ENCODE results near the gene CD164.

Gene CD164

GRCh38 chr6:109347779-109348178 lies 34.5 kb downstream of the CD164 start:
- peaks cover 5% of the 10 kb centered on the region for H3K4me1 ChIP-seq (ENCODE audit: insufficient read depth, poor library complexity, severe bottlenecking)
- DNase-seq (ENCODE audit: low spot score) (no peak), ATAC-seq (ENCODE audit: low read depth) (no peak)
- no peak overlapping the region for H3K4me3 ChIP-seq (ENCODE audit: severe bottlenecking)
- H3K36me3 ChIP-seq (ENCODE audit: low read depth): no peaks in the 10 kb centered on the region
- H3K9me3 ChIP-seq (ENCODE audit: severe bottlenecking): no peaks in the 10 kb centered on the region
- no peaks in the 10 kb centered on the region for H3K27me3 ChIP-seq (ENCODE audit: insufficient read depth, poor library complexity, severe bottlenecking)
- H3K27ac ChIP-seq (ENCODE audit: poor library complexity, severe bottlenecking): no peak overlapping the region
- TF ChIP-seq, protein P1, sequence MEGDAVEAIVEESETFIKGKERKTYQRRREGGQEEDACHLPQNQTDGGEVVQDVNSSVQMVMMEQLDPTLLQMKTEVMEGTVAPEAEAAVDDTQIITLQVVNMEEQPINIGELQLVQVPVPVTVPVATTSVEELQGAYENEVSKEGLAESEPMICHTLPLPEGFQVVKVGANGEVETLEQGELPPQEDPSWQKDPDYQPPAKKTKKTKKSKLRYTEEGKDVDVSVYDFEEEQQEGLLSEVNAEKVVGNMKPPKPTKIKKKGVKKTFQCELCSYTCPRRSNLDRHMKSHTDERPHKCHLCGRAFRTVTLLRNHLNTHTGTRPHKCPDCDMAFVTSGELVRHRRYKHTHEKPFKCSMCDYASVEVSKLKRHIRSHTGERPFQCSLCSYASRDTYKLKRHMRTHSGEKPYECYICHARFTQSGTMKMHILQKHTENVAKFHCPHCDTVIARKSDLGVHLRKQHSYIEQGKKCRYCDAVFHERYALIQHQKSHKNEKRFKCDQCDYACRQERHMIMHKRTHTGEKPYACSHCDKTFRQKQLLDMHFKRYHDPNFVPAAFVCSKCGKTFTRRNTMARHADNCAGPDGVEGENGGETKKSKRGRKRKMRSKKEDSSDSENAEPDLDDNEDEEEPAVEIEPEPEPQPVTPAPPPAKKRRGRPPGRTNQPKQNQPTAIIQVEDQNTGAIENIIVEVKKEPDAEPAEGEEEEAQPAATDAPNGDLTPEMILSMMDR (IDR thresholded peaks at IDR 0.05; ENCODE audit: poor library complexity, severe bottlenecking): no peak

DNA sequence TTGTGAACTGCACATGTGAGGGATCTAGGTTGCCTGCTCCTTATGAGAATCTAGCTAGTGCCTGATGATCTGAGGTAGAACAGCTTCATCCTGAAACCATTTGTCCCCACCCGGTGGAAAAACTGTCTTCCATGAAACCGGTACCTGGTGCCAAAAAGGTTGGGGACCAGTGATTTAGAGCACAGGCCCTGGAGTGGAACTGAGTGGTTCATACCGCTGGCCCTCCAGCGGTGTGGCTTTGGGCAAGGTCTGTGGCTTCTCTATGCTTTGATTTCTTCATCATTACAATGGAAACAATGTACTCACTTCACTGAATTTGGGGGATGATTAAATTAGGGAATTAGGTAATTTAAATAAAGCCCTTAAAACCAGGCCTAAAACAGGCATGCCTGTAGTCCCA lies 36.3 kb downstream of the CD164 start:
- DNase-seq (ENCODE audit: low spot score) (no peak), ATAC-seq (ENCODE audit: low read depth) (no peak)
- Histone ChIP-seq H3K9me3 (ENCODE audit: severe bottlenecking) (no peaks in the 10 kb centered on the region), H3K27ac (ENCODE audit: poor library complexity, severe bottlenecking) (no peak overlapping the region), H3K36me3 (ENCODE audit: low read depth) (no peaks in the 10 kb centered on the region), H3K4me1 (ENCODE audit: insufficient read depth, poor library complexity, severe bottlenecking) (no peaks in the 10 kb centered on the region), H3K27me3 (ENCODE audit: insufficient read depth, poor library complexity, severe bottlenecking) (no peaks in the 10 kb centered on the region), H3K4me3 (ENCODE audit: severe bottlenecking) (no peak overlapping the region)
- TF ChIP-seq, protein P1 (IDR thresholded peaks at IDR 0.05; ENCODE audit: poor library complexity, severe bottlenecking): no peak

GRCh38 chr6:109344226-109344625 lies 38.0 kb downstream of the CD164 start:
- DNase-seq (ENCODE audit: low spot score): no peak
- Histone ChIP-seq H3K9me3 (ENCODE audit: severe bottlenecking) (no peaks in the 10 kb centered on the region), H3K27me3 (ENCODE audit: insufficient read depth, poor library complexity, severe bottlenecking) (no peaks in the 10 kb centered on the region), H3K4me3 (ENCODE audit: severe bottlenecking) (no peak overlapping the region), H3K36me3 (ENCODE audit: low read depth) (no peaks in the 10 kb centered on the region), H3K4me1 (ENCODE audit: insufficient read depth, poor library complexity, severe bottlenecking) (no peaks in the 10 kb centered on the region), H3K27ac (ENCODE audit: poor library complexity, severe bottlenecking) (no peak overlapping the region)
- TF ChIP-seq, protein P1 (IDR thresholded peaks at IDR 0.05; ENCODE audit: poor library complexity, severe bottlenecking): no peak
- ATAC-seq (ENCODE audit: low read depth): no peak

GRCh38 chr6:109343518-109343917 lies 38.7 kb downstream of the CD164 start:
- DNase-seq (ENCODE audit: low spot score): no peak
- Histone ChIP-seq H3K27ac (ENCODE audit: poor library complexity, severe bottlenecking) (no peak overlapping the region), H3K9me3 (ENCODE audit: severe bottlenecking) (no peaks in the 10 kb centered on the region), H3K4me1 (ENCODE audit: insufficient read depth, poor library complexity, severe bottlenecking) (no peaks in the 10 kb centered on the region), H3K36me3 (ENCODE audit: low read depth) (no peaks in the 10 kb centered on the region), H3K27me3 (ENCODE audit: insufficient read depth, poor library complexity, severe bottlenecking) (no peaks in the 10 kb centered on the region), H3K4me3 (ENCODE audit: severe bottlenecking) (no peak overlapping the region)
- no peak for ATAC-seq (ENCODE audit: low read depth)
- TF ChIP-seq, protein P1 (IDR thresholded peaks at IDR 0.05; ENCODE audit: poor library complexity, severe bottlenecking): no peak

DNA sequence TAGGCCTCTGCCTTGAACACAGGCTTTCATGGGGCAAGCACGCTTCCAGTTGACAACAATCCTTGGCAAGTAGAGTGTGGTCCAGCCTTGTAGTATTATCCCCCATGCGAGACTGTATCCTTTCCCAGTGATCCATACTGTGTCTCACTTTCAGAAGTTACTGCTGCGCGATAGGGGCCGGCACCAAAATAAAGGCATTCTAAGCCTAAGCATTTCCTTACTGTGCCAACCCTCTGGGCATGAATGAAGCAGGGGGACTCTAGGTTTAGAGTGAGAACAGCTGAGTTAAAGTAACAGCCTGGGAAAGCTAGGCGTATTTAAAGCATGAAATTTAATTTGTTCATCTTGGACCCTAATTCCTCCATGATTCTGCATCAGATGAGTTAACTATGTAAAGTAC lies 39.4 kb downstream of the CD164 start:
- Histone ChIP-seq H3K36me3 (ENCODE audit: low read depth) (no peaks in the 10 kb centered on the region), H3K27me3 (ENCODE audit: insufficient read depth, poor library complexity, severe bottlenecking) (no peaks in the 10 kb centered on the region), H3K27ac (ENCODE audit: poor library complexity, severe bottlenecking) (no peak overlapping the region), H3K9me3 (ENCODE audit: severe bottlenecking) (no peaks in the 10 kb centered on the region), H3K4me3 (ENCODE audit: severe bottlenecking) (no peak overlapping the region), H3K4me1 (ENCODE audit: insufficient read depth, poor library complexity, severe bottlenecking) (no peaks in the 10 kb centered on the region)
- ATAC-seq (ENCODE audit: low read depth): no peak
- TF ChIP-seq, protein P1 (IDR thresholded peaks at IDR 0.05; ENCODE audit: poor library complexity, severe bottlenecking): no peak
- no peak for DNase-seq (ENCODE audit: low spot score)

Measured in RWPE2 (cell line).